UCSD-AML1 (cell line): ENCODE results near the gene CFAP54.
A peak's percentile ranks its signal among the peaks of the same experiment; 100 is the strongest.

Source experiments
- DNase-seq: peaks from one replicate; lab custom pipeline; 2025; ENCODE audit not compliant: unreplicated experiment; lab: John Stamatoyannopoulos, UW

CFAP54 gene

GRCh38 chr12:96743606-96744005, 254.2 kb downstream of the CFAP54 start:
- DNase-seq = no peak

- DNase-seq = no peak
These were observed 260.6 kb downstream of the CFAP54 start for GRCh38 chr12:96749999-96750398.

- DNase-seq = no peak
These were observed 262.2 kb downstream of the CFAP54 start for GRCh38 chr12:96751626-96752025.

DNA sequence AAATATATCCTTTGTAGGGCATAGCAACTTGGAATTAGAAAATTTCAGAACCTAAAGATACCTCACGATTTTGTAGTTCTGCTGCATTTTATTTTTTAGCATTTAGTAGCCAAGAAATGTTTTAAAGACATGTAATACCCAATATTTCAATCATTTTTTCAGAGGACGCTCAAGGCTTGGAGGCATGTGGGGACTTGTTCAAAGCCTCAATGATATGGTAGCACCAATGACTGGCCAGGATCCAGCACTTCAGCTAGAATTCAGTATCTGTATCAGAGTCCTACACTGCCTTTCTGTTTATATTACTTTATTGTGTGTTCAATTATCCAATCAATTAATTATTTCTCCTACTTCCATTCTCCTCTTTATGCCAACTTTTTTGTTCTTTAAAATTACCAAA, 262.8 kb downstream of the CFAP54 start:
- no peak for DNase-seq

DNA sequence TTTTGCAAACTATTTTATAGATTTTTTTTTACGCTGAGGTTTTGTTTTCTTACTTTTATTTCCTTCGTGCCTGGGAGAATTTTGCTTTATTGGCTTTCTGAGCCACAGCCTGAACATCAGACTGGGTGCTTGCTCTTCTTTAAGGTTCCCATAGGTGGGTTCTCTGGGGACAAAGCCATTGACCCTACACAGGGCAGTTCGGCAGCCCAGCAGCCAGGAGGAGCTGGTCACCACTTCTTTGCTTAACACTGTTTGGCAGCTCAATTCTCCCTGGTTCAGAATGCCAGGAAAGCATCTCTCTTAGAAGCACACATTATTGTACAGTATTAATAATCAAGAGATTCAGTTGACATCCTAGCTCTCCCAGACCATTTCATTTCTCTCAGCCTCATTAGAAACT, 276.9 kb downstream of the CFAP54 start:
- DNase-seq = peak; percentile 10

GRCh38 chr12:96769400-96769799, 280.0 kb downstream of the CFAP54 start:
- no peak for DNase-seq

GRCh38 chr12:96770219-96771102, 281.1 kb downstream of the CFAP54 start:
- no peak for DNase-seq

- DNase-seq = no peak
These were observed 283.7 kb downstream of the CFAP54 start for GRCh38 chr12:96773031-96773430.

- no peak for DNase-seq
These were observed 285.3 kb downstream of the CFAP54 start for GRCh38 chr12:96774496-96775256.

DNA sequence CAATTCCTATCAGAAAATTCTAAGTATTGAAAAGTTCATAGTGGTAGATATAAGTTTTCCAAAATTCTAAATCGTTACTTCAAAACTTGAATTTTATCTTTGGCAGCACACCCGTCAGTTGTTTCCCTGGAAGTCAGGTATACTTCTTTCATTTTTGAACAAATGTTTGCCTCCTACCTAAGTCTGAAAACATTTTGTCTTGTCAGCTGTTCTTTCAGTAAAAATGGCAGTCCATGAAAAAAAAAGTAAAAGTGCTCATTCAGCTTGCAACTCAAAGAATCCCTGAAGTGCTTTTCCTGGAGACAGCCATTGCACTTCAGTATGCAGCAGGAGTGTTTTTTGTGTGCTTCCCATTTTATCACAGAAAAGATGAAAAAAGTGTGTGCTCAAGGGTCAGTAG, 287.5 kb downstream of the CFAP54 start:
- DNase-seq = no peak

DNA sequence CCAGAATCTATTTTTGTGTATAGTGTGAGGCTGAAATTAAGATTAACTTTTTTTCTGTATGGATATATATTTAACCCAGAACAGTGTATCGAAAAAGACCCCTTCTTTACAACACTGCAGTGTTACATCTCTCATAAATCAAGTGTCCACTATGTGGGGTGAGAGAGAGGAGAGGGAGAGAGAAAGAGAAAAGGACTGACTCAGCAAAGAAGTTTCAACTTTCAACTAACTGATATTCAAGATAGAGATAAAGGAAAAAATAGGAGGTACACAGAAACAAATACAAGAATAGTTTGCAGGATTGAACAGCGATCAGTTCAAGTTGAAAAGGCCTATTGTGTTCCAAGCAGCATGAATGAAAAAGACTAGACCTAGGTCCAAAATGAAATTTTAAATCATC, 291.0 kb downstream of the CFAP54 start:
- no peak for DNase-seq

DNA sequence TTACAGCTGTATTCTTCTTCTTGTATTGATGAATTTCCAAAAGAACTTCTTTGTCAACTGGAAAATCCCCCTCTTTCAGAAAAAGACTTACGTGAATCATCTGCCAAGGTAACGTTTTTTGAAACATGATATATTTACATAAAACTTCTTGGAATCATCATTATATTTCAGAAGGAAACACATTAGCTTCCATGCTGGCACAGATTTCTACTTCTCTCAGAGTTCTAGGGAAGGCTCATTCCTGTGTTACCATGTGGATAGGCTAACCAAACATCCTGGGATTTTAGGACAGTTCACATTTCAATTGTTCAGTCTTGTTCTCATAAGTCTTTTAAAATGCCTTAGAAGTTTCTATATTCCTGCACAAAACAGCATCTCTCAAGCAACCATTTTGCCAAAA, 297.4 kb downstream of the CFAP54 start:
- DNase-seq = no peak

GRCh38 chr12:96803969-96804368, 314.6 kb downstream of the CFAP54 start:
- DNase-seq = no peak

- DNase-seq = no peak
These were observed 316.9 kb downstream of the CFAP54 start for GRCh38 chr12:96806272-96806671.

DNA sequence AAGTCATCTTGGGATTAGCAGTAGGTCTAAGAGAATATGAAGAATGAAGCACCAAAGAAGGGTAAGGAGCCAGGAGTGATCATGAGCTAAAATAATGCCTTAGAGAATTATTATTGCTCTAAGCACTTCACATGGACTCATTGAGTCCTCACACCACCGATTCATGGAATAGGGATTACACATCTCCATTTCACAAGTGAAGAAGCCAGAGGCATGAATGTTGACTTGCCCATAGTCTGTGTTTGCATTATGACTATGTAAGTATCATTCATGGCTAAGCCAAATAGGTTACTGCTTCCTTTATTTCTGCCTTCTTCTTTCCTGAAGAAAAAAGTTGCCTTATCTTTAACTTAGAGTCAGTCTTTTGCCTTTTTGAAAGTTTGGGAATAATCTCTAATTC, 318.4 kb downstream of the CFAP54 start:
- DNase-seq = no peak

DNA sequence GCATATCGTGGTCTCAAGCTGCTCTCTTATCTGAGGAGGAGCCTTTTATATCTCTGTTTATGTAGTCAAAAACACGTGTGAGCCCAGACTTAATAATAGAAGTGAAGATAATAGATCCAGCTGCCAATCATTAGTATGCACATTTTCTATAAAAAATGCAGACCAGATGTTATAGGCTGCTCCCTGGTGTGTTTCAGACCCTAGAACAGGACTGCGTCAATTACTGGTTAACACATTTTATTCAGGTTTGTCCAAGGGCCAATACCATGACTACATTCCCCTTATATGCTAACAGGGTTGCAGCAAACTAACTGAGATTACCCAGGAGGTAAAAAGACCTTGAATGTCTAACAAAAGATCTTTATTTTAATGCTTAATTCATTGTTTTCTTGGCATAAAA, 319.2 kb downstream of the CFAP54 start:
- no peak for DNase-seq

DNA sequence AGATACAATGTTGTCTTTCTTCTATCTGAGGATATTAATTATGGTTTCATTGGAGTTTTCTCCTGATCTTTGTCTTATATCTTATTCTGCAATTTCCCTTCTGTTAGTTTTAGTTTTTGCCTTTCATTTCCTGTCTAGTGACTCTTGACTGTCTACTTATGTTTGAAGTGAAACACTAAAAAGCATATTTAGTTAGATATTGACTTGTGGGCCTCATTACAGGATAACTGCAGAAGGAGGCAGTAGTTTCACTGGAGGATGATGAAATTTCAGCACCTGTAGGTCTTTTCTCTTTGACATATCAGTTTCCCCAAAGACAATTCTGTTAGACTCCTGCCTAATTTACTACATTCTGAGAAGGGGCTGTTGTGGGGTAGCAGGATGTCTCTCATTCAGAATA, 320.1 kb downstream of the CFAP54 start:
- no peak for DNase-seq

- DNase-seq = no peak
These were observed 320.7 kb downstream of the CFAP54 start for GRCh38 chr12:96810057-96810456.

GRCh38 chr12:96810477-96810876, 321.1 kb downstream of the CFAP54 start:
- DNase-seq = no peak

DNA sequence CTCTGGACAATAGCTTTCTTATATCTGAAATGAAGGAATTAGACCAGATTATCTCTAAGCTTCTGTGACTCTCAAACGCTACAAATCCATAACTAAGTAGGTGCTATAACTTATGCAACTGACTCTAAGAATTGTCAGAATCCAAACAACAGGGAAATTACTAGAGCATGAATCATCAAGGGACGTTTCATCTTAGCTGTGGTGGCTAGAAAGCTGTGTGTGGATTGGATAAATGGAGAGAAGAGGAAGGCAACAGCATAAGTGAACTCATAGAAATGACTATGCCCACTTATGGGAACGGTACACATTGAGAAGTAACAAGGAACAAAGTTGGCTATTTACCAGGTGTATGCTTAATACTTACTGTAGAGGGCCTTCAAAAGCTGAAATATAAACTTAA, 321.7 kb downstream of the CFAP54 start:
- DNase-seq = no peak

DNA sequence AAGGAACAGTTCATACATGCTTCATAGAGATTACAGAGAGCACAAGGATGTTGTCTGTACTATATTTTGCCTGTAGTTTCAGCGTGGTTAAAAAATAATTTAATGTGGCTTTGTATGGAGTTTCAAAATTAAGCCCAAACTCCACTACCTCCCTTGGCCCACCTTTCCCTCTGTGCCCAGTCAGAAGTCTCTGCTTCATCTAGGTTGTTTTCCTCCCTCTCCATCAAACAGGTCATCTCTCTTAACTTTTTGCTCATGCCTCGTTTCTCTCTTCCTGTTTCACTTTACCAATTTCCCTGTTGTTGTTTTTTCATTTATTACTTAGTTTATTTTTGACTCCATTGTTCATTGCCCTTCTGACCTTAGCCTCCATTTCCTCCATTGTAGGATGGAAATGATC, 322.8 kb downstream of the CFAP54 start:
- no peak for DNase-seq

- DNase-seq = no peak
These were observed 324.8 kb downstream of the CFAP54 start for GRCh38 chr12:96814200-96814599.
